Measurements from ENCODE around the gene MYO18A.

The MYO18A gene

DNA sequence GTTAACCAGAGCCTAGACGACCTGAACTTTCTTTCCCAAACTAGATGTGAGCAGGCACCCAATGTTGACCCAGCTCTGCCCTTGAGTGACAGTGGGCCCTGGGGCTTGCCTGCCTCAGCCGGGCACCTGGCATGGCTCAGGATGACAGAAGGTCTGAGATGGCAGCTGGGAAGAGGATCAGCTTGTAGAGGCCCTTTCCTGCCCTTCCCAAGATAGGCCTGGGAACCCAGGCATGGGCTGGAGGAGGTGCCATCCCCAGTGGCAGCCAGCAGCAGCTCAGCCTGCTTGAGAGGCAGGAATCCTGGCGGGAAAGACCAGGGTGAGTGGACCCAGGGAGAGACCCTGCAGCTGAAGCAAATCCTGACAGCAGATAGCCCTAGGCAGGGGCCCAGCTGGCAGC is 78.2 kb downstream of the MYO18A start:
- TF ChIP-seq, protein P1, sequence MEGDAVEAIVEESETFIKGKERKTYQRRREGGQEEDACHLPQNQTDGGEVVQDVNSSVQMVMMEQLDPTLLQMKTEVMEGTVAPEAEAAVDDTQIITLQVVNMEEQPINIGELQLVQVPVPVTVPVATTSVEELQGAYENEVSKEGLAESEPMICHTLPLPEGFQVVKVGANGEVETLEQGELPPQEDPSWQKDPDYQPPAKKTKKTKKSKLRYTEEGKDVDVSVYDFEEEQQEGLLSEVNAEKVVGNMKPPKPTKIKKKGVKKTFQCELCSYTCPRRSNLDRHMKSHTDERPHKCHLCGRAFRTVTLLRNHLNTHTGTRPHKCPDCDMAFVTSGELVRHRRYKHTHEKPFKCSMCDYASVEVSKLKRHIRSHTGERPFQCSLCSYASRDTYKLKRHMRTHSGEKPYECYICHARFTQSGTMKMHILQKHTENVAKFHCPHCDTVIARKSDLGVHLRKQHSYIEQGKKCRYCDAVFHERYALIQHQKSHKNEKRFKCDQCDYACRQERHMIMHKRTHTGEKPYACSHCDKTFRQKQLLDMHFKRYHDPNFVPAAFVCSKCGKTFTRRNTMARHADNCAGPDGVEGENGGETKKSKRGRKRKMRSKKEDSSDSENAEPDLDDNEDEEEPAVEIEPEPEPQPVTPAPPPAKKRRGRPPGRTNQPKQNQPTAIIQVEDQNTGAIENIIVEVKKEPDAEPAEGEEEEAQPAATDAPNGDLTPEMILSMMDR (IDR thresholded peaks at IDR 0.05; ENCODE audit: low read depth, low read length) = no peak
- TF ChIP-seq EZH2phosphoT487 (IDR thresholded peaks at IDR 0.05; ENCODE audit: low read depth) = no peak
- peaks cover 6% of the 10 kb centered on the region for H3K36me3 ChIP-seq (replicated peaks; ENCODE audit: low read depth, low read length)
- no peaks in the 10 kb centered on the region for H4K20me1 ChIP-seq (ENCODE audit: insufficient read depth, low read length)
- H3K27me3 ChIP-seq (ENCODE audit: low read depth, low read length) = no peaks in the 10 kb centered on the region
- H3K9me3 ChIP-seq (ENCODE audit: insufficient read depth, low read length) = no peaks in the 10 kb centered on the region
- no peak overlapping the region for H3K9ac ChIP-seq (ENCODE audit: low read length)
- H3K4me1 ChIP-seq (ENCODE audit: low read length) = no peaks in the 10 kb centered on the region
- no peak overlapping the region for H3K27ac ChIP-seq (ENCODE audit: low read length)
- no peaks in the 10 kb centered on the region for H3K79me2 ChIP-seq (ENCODE audit: low read length)
- no peak overlapping the region for H3K4me2 ChIP-seq (ENCODE audit: low read length)
- H3K4me3 ChIP-seq (ENCODE audit: low read length) = no peak overlapping the region
- H2AFZ ChIP-seq (ENCODE audit: low read depth, low read length) = no peak overlapping the region

- Histone ChIP-seq H3K27me3 (ENCODE audit: low read depth, low read length) (no peaks in the 10 kb centered on the region), H4K20me1 (ENCODE audit: insufficient read depth, low read length) (no peaks in the 10 kb centered on the region), H3K9ac (ENCODE audit: low read length) (no peak overlapping the region), H3K27ac (ENCODE audit: low read length) (no peak overlapping the region), H3K4me1 (ENCODE audit: low read length) (no peaks in the 10 kb centered on the region), H2AFZ (ENCODE audit: low read depth, low read length) (no peak overlapping the region), H3K4me2 (ENCODE audit: low read length) (no peak overlapping the region), H3K79me2 (ENCODE audit: low read length) (no peaks in the 10 kb centered on the region), H3K4me3 (ENCODE audit: low read length) (no peak overlapping the region), H3K9me3 (ENCODE audit: insufficient read depth, low read length) (no peaks in the 10 kb centered on the region), H3K36me3 (replicated peaks; ENCODE audit: low read depth, low read length) (peaks cover 6% of the 10 kb centered on the region)
- TF ChIP-seq EZH2phosphoT487 (IDR thresholded peaks at IDR 0.05; ENCODE audit: low read depth) = no peak
- TF ChIP-seq, protein P1 (IDR thresholded peaks at IDR 0.05; ENCODE audit: low read depth, low read length) = no peak
Measured at GRCh38 chr17:29100296-29100695, 79.9 kb downstream of the MYO18A start.

DNA sequence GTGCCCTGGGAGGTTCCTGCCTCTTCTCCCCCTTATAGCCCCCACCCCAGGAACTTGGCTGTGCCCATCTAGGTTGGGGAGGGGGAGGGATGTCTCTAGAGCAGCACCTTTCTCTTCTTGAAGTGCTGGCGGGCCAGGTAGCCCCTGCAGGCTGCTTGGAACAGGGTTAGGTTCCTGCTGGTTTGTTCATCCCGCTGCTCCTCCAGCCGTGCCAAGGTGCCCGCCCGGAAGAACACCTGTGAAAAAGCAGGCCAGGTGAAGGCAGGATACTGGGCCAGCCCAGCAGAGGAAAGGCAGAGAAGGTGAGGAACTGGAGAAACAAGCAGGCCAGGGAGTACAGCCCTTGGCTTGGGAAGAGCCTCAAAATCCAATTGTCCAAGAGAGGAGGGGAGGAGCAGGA is 80.7 kb downstream of the MYO18A start:
- no peaks in the 10 kb centered on the region for H3K9me3 ChIP-seq (ENCODE audit: insufficient read depth, low read length)
- H3K27me3 ChIP-seq (ENCODE audit: low read depth, low read length) = no peaks in the 10 kb centered on the region
- H3K79me2 ChIP-seq (ENCODE audit: low read length) = no peaks in the 10 kb centered on the region
- no peak overlapping the region for H3K9ac ChIP-seq (ENCODE audit: low read length)
- H2AFZ ChIP-seq (ENCODE audit: low read depth, low read length) = no peak overlapping the region
- peaks cover 7% of the 10 kb centered on the region for H3K36me3 ChIP-seq (replicated peaks; ENCODE audit: low read depth, low read length)
- no peaks in the 10 kb centered on the region for H4K20me1 ChIP-seq (ENCODE audit: insufficient read depth, low read length)
- H3K4me2 ChIP-seq (ENCODE audit: low read length) = no peak overlapping the region
- H3K27ac ChIP-seq (ENCODE audit: low read length) = no peak overlapping the region
- TF ChIP-seq EZH2phosphoT487 (IDR thresholded peaks at IDR 0.05; ENCODE audit: low read depth) = no peak
- TF ChIP-seq, protein P1 (IDR thresholded peaks at IDR 0.05; ENCODE audit: low read depth, low read length) = no peak
- no peak overlapping the region for H3K4me3 ChIP-seq (ENCODE audit: low read length)
- H3K4me1 ChIP-seq (ENCODE audit: low read length) = no peaks in the 10 kb centered on the region

DNA sequence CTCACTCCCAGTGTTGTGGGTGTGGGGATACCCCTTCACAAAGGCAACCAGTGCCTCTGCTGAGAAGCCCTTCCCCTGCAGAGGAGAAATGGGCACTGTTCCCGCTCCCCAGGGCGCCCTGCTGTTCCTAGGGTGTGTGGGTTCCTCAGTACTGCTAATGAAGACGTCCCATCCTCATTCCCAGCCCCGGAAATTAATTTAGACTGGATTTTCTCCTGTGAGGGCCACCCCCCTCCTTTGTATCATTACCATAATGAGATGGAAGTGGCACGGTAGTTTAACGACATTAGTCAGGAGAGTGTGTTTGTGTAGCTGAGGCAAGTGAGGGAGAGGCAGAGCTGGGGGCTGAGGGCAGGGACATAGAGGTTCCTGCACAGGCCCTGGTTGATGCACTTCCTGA is 84.1 kb downstream of the MYO18A start:
- no peaks in the 10 kb centered on the region for H3K4me1 ChIP-seq (ENCODE audit: low read length)
- H2AFZ ChIP-seq (ENCODE audit: low read depth, low read length) = no peak overlapping the region
- H3K27ac ChIP-seq (ENCODE audit: low read length) = no peak overlapping the region
- H3K27me3 ChIP-seq (ENCODE audit: low read depth, low read length) = no peaks in the 10 kb centered on the region
- no peak overlapping the region for H3K4me2 ChIP-seq (ENCODE audit: low read length)
- no peaks in the 10 kb centered on the region for H3K9me3 ChIP-seq (ENCODE audit: insufficient read depth, low read length)
- no peak overlapping the region for H3K4me3 ChIP-seq (ENCODE audit: low read length)
- no peaks in the 10 kb centered on the region for H4K20me1 ChIP-seq (ENCODE audit: insufficient read depth, low read length)
- H3K36me3 ChIP-seq (replicated peaks; ENCODE audit: low read depth, low read length) = peaks cover 14% of the 10 kb centered on the region
- H3K79me2 ChIP-seq (ENCODE audit: low read length) = no peaks in the 10 kb centered on the region
- H3K9ac ChIP-seq (ENCODE audit: low read length) = no peak overlapping the region
- TF ChIP-seq, protein P1 (IDR thresholded peaks at IDR 0.05; ENCODE audit: low read depth, low read length) = no peak
- TF ChIP-seq EZH2phosphoT487 (IDR thresholded peaks at IDR 0.05; ENCODE audit: low read depth) = no peak
